HG03103 (cell line): ENCODE data around the gene ULBP3.
"Not testable (repeated sequence)": the region's sequence is repeated elsewhere in the genome, so short reads cannot be mapped to it uniquely, and the experiment has no call there.

Experiments used
- ATAC-seq: cut with Tn5 transposase; IDR thresholded peaks from one replicate; pipeline ENCODE4 v1.9.1; 2021; ENCODE audit warnings: low read depth; ENCODE audit not compliant: unreplicated experiment

ULBP3 gene

GRCh38 chr6:150018846-150019580 is 49.9 kb downstream of the ULBP3 start:
- no peak for ATAC-seq

- ATAC-seq: not testable (repeated sequence)
Observed at GRCh38 chr6:150017186-150017521, 51.8 kb downstream of the ULBP3 start.

- ATAC-seq: no peak
Observed at GRCh38 chr6:150016324-150017185, 52.4 kb downstream of the ULBP3 start.

- not testable (repeated sequence) for ATAC-seq
Observed at GRCh38 chr6:150015281-150016001, 53.5 kb downstream of the ULBP3 start.

GRCh38 chr6:150014623-150015280 is 54.2 kb downstream of the ULBP3 start:
- ATAC-seq: not testable (repeated sequence)

GRCh38 chr6:150013785-150014622 is 54.9 kb downstream of the ULBP3 start:
- not testable (repeated sequence) for ATAC-seq

- ATAC-seq: not testable (repeated sequence)
Observed at GRCh38 chr6:150012846-150013784, 55.8 kb downstream of the ULBP3 start.
